ENCODE data around the gene TMBIM4.
A peak's percentile ranks its signal among the peaks of the same experiment; 100 is the strongest.
"Not testable (repeated sequence)": the region's sequence is repeated elsewhere in the genome, so short reads cannot be mapped to it uniquely, and the experiment has no call there.

Gene TMBIM4

DNA sequence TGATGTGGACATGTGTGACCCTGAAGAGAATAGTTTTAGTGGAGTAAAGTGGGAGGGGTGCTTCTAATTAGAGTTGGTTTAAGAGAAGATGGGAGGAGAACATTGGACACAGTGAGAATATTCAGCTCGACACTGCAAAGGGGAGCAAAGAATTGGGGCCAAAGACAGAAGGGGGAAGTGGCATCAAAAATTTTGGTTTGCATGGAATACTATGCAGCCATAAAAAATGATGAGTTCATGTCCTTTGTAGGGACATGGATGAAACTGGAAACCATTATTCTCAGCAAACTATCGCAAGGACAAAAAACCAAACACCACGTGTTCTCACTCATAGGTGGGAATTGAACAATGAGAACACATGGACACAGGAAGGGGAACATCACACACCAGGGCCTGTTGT lies 15.0 kb upstream of the TMBIM4 start:
- DNase-seq (ENCODE audit: low spot score) = not testable (repeated sequence)

DNA sequence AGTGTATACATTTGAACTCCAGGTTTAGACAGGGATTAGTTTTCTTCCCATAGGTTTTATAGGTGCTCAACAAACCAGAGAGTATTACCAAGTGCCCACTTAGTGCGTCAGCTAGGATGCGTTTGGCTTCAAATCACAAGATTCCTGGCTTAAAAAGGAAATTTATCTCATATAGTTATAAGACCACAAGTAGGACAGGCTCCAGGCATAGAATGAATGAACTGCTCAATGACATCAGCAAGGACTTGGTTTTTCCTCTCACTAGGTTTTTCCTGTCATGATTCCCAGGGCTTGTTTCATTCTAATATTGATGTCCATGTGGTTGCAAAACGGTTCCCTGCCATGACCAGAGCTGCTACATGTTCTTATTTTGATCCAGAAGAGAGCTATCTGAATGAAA lies 13.2 kb upstream of the TMBIM4 start:
- DNase-seq (ENCODE audit: low spot score) = no peak

DNA sequence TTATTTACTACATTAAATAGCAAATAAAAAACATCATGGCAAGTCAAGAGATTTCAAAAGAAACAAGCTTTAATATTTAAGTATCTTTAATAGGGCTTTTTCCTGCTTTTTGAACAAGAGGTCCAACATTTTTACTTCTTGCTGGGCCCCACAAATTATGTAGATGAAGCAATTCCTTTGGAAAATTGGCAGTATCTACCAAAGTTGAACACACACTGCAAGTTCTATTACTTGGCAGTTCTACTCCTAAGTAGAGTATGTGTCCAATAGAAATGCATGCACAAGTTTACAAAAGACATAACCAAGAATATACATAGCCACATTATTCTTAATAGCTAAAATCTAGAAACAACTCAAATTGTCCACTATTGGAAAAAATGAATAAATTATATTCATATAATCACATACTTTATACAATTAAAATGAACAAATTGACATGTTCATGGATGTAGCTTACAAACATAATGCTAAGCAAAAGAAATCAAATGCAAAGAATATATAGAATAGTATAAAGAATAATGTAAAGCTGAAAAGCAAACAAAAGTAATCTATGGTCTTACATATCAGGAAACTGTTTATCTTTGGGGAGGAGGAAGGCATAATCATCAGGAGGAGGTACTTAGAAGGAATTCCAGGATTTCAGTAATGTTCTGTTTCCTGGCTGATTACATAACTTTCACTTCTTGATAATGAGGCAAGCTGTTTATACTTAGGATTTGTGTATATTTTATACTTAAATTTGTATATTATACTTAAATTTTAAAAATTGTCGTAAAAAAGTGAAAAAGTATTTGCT lies 6.5 kb upstream of the TMBIM4 start:
- no peak for DNase-seq (ENCODE audit: low spot score)

DNA sequence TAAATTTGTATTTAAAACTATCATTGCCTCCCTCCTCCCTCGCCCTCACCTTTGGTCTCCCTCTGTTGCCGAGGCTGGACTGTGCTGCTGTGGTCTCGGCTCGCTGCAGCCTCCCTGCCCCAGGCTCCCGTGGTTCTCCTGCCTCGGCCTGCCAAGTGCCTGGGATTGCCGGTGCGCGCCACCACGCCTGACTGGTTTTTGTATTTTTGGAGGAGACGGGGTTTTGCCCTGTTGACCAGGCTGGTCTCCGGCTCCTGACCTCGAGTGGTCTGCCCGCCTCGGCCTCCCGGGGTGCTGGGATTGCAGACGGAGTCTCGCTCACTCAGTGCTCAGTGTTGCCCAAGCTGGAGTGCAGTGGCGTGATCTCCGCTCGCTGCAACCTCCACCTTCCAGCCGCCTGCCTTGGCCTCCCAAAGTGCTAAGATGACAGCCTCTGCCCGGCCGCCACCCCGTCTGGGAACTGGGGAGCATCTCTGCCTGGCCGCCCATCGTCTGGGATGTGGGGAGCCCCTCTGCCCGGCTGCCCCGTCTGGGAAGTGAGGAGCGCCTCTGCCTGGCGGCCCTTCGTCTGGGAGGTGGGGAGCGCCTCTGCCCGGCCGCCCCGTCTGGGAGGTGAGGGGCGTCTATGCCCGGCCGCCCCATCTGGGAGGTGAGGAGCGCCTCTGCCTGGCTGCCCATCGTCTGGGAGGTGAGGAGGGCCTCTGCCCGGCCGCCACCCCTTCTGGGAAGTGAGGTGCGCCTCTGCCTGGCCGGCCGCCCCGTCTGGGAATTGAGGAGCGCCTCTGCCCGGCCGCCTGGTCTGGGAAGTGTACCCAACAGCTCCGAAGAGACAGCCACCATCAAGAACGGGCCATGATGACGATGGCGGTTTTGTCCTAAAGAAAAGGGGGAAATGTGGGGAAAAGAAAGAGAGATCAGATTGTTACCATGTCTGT lies 4.9 kb upstream of the TMBIM4 start:
- DNase-seq (ENCODE audit: low spot score) = not testable (repeated sequence)

DNA sequence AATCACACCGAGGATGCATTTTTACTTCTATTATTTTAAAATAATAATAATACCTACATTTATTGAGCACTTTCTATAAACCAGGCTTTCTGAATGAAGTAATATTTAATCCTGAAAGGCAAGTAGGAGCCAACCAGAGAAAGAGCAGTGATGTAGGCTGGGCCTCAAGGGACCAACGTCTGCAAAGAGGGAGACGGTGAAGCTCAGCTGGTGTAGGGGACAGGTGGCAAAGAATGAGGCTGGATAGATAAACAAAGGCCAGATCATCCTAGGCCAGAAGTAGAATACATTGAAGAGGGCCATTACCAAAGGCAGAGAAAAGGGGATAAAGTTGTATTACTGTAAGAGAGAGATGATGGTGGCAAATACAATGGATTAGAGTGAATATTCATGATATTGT lies 810 bp upstream of the TMBIM4 start:
- DNase-seq (ENCODE audit: low spot score) = no peak

DNA sequence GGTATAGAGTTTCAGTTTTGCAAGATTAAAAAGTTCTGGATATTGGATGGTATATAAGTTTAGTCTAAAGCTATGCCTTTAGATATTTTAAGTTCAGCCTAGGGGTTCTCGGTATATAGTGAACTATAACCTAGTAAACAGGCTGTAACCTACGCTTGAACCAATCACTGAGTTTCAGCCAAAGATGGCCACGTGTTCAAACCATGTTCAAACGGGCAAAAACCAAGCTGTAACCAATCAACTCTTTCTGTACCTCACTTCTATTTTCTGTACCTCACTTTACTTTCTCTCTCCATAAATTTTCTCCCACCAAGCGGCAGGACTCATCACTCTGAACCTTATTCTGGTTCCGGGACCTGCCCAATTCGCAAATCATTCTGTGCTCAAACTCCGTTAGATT lies 1.4 kb downstream of the TMBIM4 start:
- no peak for DNase-seq (ENCODE audit: low spot score)

DNA sequence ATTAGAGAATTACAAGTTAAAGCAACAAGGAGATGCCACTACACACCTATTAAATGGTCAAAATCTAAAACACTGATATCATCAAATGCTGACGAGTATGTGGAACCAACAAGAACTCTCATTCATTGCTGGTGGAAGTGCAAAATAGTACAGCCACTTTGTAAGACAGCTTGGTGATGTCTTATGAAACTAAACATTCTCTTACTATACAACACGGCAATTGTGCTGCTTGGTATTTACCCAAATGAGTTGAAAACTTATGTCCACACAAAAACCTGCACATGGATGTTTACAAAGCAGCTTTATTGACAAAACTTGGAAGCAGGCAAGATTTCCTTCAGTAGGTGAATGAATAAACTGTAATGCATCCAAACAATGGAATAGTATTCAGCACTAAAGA lies 3.2 kb downstream of the TMBIM4 start:
- no peak for DNase-seq (ENCODE audit: low spot score)

DNA sequence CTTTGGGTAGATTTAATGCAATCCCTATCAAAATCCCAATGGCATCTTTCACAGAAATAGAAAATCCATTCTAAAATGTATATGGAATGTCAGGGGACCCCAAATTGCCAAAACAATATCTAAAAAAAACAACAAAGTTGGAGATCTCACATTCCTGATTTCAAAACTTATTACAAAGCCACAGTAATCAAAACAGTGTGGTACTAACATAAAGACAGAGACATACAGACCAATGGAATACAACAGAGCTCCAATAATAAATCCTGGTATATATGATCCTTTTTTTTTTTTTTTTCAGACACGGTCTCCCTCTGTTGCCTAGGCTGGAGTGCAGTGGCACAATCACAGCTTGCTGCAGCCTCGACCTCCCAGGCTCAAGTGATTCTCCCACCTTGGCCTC lies 4.7 kb downstream of the TMBIM4 start:
- no peak for DNase-seq (ENCODE audit: low spot score)

DNA sequence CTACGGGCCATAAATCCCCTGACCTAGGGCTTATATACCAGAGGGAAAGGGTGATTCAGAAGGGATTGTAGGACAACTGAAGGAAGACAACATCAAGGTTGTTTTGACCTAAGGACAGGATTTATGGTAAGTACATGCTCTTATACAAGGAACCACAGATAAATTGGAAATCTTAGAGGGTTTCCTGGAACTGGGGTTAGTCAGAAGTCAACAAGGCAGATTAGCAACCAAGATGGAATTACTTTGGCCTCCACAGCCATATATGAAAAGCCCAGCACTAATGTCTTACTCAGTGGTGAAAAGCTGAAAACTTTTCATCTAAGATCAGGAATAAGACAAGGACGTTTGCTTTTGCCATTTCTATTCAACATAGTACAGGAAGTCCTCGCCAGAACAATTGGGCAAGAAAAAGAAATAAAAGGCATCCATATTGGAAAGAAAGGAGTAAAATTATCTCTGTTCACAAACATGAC lies 5.4 kb downstream of the TMBIM4 start:
- DNase-seq (ENCODE audit: low spot score) = no peak

DNA sequence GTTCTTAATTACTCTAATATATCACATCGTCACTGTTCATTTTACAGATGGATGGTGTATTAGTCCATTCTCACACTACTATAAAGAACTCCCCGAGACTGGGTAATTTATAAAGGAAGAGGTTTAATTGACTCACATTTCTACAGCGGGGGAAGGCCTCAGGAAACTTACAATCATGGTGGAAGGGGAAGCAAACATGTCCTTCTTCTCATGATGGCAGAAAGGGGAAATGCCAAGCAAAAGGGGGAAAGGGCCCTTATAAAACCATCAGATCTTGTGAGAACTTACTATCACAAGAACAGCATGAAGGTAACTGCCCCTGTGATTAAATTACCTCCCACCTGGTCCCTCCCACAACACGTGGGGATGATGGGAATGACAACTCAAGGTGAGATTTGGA lies 6.5 kb downstream of the TMBIM4 start:
- no peak for DNase-seq (ENCODE audit: low spot score)

DNA sequence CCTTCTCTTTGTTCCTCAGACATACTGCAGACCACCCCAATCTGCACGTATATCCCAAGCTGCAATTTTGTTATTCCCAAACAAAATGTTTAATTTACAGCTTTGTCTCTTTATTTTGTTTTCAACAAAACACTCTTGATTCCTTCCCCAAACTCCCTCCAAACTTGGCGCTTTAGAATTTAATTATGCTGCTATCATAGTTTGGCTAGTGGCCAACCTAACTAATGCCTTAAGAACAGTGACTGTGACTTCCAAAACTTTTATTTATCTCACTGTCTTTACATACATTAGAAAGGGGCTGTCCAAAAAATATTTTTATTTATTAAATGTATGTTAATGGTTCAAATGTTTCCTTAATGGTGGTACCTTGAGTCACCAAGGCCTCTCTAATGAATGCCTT lies 7.1 kb downstream of the TMBIM4 start:
- DNase-seq (ENCODE audit: low spot score) = no peak

DNA sequence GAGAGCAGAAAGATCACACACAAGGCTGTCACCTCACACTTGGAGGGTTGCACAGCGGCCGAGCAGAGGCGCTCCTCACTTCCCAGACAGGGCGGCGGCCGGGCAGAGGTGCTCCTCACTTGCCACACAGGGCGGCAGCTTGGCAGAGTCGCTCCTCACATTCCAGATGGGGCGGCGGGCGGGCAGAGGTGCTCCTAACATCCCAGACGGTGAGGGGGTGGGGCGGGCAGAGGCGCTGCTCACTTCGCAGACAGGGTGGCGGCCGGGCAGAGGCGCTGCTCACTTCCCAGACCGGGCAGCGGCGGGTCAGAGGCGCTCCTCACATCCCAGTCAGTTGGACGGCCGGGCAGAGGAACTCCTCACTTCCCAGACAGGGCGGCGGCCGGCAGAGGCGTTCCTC lies 9.1 kb downstream of the TMBIM4 start:
- no peak for DNase-seq (ENCODE audit: low spot score)

DNA sequence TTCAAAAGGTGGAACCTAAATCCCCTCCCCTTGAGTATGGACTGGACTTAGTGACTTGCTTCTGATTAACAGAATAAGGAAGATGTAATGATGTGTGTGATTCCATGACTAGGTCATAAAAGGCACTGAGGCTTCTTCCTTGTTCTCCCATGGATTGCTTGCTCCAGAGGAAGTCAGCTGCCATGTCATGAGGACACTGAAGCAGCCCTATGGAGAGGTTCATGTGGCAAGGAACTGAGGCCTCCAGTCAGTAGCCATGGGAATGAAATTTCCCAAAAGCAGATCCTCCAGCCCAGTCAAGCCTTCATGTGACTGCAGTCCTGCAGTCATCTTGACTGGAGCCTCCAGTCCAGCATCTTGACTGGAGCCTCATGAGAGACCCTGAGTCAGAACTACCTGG lies 10.7 kb downstream of the TMBIM4 start:
- no peak for DNase-seq (ENCODE audit: low spot score)

DNA sequence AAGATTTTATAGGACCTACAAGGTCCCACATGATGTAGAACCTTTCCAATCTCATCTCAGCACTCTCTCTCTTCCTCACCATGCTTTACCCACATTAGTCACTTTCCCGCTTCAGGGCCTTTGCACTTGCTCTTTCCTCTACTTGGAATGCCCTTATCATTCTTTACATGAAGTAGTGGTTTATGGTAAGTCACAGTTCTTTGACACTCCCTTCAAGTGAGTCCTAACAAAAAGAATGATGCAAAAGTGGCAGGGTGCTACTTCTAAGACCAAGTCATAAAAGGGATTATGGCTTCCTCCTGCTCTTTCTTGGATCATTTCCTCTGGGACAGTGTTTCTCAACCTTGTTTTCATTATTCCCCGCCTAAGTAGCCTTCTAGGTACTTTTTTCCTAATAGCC lies 13.1 kb downstream of the TMBIM4 start:
- DNase-seq (ENCODE audit: low spot score) = no peak

DNA sequence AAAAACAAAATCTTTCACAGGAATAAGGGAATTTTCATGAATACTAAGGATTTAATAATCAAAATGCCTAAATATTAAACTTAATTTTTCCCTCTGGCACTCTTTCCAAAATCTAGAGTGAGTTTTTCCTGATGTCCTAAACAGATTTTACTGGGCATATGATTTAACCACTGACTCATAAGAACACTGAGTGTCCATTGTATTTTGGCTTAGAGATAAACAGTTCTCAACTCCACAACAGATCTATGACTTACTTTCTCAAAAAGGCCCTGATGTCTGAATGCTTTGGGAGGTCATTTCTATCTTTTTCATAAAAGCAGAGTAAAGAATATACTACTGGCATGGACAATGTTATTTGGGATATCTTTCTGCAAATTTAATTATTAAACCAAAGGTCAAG lies 15.0 kb downstream of the TMBIM4 start:
- DNase-seq (ENCODE audit: low spot score) = peak; percentile 39

DNA sequence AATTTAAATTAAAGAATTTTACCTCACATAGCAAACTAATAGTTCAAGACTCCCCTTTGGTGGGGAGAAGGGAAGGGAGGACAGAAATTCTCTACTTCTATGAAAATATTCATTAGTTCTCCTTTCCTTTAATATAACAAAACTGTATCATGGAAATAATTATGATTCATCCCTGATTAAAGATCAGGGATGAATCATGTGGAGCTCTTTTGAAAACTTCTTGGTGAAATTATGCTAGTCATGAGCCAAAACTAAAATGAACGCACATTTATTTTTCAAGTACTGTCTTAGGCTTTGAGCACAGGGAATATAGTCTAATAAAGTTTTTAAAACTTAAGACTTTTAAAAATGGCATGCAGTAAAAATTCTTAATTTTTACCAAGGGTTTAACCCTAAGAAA lies 17.1 kb downstream of the TMBIM4 start:
- no peak for DNase-seq (ENCODE audit: low spot score)

DNA sequence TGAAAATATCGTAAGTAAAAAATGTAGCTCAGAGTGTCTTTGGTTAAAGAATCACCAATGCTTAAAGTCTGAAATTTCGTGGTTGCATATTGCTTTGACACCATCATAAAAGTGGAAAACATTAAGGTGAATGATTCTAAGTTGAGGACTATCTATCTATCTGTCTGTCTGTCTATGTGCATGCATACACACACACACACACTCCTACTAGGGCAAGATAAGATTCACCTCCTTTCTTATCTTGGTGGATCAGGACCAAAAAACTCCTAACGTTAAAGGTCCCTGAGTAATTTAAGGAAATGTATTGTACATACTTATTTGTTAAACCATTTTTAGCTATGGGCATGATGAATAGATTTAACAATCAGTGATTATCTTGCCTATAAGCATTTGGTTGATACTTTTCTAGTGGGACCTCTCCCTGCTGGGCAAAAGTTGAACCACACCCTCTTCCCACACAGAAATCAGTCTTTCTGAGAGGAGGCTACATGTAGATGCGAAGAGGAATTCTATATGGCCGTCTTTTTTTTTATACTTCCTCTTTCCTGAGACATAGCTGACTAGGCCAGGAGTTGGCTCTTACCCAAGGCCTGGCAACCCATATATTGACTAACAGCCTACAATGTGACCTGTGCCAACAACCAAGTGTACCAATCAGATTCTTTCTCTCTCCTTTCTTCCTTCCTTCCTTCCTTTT lies 19.9 kb downstream of the TMBIM4 start:
- DNase-seq (ENCODE audit: low spot score) = no peak

DNA sequence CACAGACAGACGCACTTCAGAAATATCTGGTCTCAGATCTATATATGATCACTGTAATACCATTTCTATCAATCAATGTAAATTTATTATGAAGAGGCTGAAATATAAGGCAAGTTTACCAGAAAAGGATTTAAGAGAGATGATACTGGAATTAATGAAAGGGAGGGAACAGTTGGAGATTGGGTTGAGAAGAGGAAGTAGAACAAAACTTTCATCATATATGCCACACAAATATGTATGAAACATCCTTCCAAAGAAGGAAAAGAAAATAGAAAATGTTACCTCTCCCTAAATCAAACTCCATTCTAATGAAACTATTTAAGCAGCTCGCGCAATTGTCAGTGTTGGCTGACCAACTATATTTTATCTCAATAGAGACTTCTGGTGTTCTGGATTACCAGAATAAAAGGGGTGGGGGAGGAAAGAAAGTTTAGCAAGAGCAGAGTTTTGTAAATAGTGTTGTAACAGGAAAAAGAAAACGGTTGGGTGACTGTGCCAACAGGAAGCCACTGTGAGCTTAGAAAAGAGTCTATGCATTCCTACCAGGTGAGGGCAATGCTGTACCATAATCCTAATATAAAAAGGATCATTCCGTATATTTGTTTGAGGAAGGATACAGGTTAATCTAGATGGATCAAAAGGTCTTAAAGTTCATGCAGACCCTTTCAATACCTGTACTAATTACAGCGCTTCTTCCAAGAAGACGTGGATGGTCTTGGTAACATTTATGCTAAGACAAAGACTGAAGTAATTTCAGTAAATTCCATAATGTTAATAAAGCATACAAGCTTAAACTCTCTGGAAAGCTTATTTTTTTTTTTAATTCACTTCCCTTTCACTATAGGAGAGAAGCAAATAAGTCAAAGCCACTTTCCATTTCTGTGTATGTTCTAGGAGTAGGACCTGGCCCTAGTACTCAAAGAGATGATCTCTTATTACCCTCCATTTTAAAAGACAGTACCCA lies 24.7 kb downstream of the TMBIM4 start:
- DNase-seq (ENCODE audit: low spot score) = peak; percentile 65

DNA sequence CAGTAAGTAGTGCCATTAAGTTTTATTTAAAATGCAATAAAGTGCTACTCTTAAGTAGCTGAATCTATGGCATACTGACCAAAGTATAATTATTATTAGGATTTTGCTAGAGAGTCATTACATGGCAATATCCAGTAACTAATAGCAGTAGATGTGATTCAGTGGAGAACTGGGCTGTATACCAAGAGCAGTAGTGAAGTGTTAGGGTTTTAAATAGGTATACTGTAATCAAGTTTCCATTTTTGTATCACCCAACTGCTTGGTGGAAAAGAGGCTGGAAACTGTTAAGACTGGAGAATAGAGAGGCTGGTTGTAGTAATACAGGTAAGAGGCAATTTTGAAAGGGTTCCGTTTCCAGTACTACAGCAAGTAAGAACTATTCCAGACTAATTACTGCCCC lies 25.9 kb downstream of the TMBIM4 start:
- no peak for DNase-seq (ENCODE audit: low spot score)

DNA sequence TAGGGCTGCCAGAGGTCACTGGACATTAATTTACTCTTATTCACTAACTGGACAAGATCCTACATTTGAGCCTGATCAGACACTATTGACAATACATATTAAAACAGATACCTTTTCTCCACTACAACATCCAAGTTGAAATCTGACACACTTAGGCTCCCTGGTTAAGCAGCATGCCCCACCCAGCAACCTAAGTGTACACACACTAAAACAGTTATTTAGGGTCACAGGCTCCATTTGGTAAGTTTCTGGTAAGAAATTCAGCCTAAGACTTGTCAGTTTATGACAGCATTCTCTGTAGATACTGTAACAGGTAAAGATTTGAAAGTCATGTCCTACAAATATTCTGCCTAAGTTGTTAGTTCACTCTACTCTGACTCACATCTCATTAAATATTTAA lies 27.0 kb downstream of the TMBIM4 start:
- DNase-seq (ENCODE audit: low spot score) = no peak

DNA sequence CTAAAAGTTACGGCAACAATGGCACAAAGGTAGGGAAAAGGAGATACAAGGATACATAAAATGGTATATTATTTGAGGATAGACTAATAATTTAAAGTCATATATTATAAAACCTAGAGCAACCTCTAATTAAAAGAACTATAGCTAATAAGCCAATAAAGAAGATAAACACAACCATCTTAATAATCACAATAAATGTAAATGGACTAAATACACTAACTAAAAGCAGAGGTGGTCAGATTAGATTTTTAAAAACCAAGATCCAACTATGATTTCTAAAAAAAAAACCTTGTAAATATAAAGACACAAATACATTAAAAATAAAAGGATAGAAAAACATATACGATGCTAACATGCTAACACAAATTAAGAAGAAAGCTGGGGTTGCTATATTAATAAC lies 28.5 kb downstream of the TMBIM4 start:
- no peak for DNase-seq (ENCODE audit: low spot score)
